Aorta (tissue), 5 donors: ENCODE results near the gene ESRRA. TPM values are rescaled to one million over a fixed set of nuclear protein-coding genes. Genes with fewer than 3 reads are reported as not detected.

Experiments
- ATAC-seq: fragments of 200-7000 bp; cut with Tn5 transposase; one replicate; pipeline ENCODE4 v1.9.1; 2022; ENCODE audit warnings: moderate library complexity; ENCODE audit not compliant: low FRiP score
- DNase-seq, 2 donors: peaks; one replicate each; pipeline ENCODE4 v3.0.0-alpha.2; 2020
- H3K27ac ChIP-seq, 2 donors: one replicate each; pipeline ENCODE4 v1.5.1; 2013; ENCODE audit warnings: low read length in 2 of 2, mild to moderate bottlenecking in 2 of 2, moderate library complexity in 2 of 2, control low read depth in 1 of 2, inconsistent platforms in 1 of 2, low read depth in 1 of 2
- H3K27me3 ChIP-seq, 2 donors: one replicate each; pipeline ENCODE4 v1.6.1; 2013; ENCODE audit warnings: control low read depth in 1 of 2, low read length in 1 of 2, mild to moderate bottlenecking in 1 of 2, moderate library complexity in 1 of 2; ENCODE audit not compliant: insufficient read depth in 2 of 2, control insufficient read depth in 1 of 2
- H3K36me3 ChIP-seq, 2 donors: one replicate each; pipeline ENCODE4 v1.6.1; 2013; ENCODE audit warnings: control low read depth in 1 of 2, low read length in 1 of 2, mild to moderate bottlenecking in 1 of 2; ENCODE audit not compliant: insufficient read depth in 2 of 2, control insufficient read depth in 1 of 2
- H3K4me1 ChIP-seq, 2 donors: one replicate each; pipeline ENCODE4 v1.6.1; 2013; ENCODE audit warnings: low read length in 2 of 2, control low read depth in 1 of 2, mild to moderate bottlenecking in 1 of 2, moderate library complexity in 1 of 2; ENCODE audit not compliant: insufficient read depth in 2 of 2, control insufficient read depth in 1 of 2
- H3K4me3 ChIP-seq, 2 donors: one replicate each; pipeline ENCODE4 v1.5.1; 2013; ENCODE audit warnings: low read length in 2 of 2, control low read depth in 1 of 2, mild to moderate bottlenecking in 1 of 2
- H3K9me3 ChIP-seq: one replicate; pipeline ENCODE4 v1.6.1; 2013; ENCODE audit warnings: mild to moderate bottlenecking, low read length; ENCODE audit not compliant: control insufficient read depth
- WGBS, 2 donors: extraction: QIAGEN DNeasy Blood & Tissue Kit; methylation state at CpG; one replicate each; pipeline ENCODE4 v1.1.7; 2013; 5-methylcytosine and 5-hydroxymethylcytosine counted together
- intact Hi-C, 2 donors: fragments of 100-400 bp; cut with DNase I; formaldehyde crosslinking; loops; one replicate each; pipeline versions ENCODE4 v1.14.2 to v1.15.0; 2022
- long read RNA-seq, 2 donors: library from polyadenylated mRNA; unstranded; transcript quantifications; one replicate each; pipeline ENCODE4 v2.0.0, GENCODE V29; 2020 to 2021
- polyA plus RNA-seq, 2 donors: library from polyadenylated mRNA; stranded (reverse); fragments of 200-250 nt; gene quantifications; one replicate each; pipeline ENCODE4 v1.2.3, GENCODE V29; 2013
- total RNA-seq, 2 donors: library from RNA; stranded (reverse); fragmentation: NEBNext Ultra II Directional; extraction: Animal tissue kit (Norgen Biotek cat#: 25700); gene quantifications; one replicate each; pipeline ENCODE4 v1.2.1, GENCODE V29; 2021
- donor health status: healthy with polysubstance abuse.
- donor health status: Bipolar disorder and iron deficiency.
- donor health status: DM: no; HTN: no; CAD: no.
- donor health status: DM: no; HTN: no; CAD: no.
- donor health status: DM: yes; HTN: yes; CAD: no.

ESRRA gene
- total RNA-seq (10 to 100 TPM; 25.9 to 27.6 TPM), polyA plus RNA-seq (10 to 100 TPM; 32.3 to 54.7 TPM)
- long read RNA-seq, donor 1, transcript ESRRA-201 (7 exons, 2,215 nt) = major isoform, 12 of 26 reads
- long read RNA-seq, donor 1, partial matches to known transcripts = 8 of 26 reads
- long read RNA-seq, donor 1, other reads (novel, unspliced or antisense) = 6 of 26 reads
- long read RNA-seq, donor 2, transcript ESRRA-201 (7 exons, 2,215 nt) = major isoform, 26 of 37 reads
- long read RNA-seq, donor 2, partial matches to known transcripts = 3 of 37 reads
- long read RNA-seq, donor 2, other reads (novel, unspliced or antisense) = 6 of 37 reads

GRCh38 chr11:64305075-64305690 is at the start of gene ESRRA:
Gene ESRRA (plus strand): TSS chr11:64305524. CDS start chr11:64307180, 1,656 bp downstream.
- ATAC-seq = peak; percentile 96
- Histone ChIP-seq H3K27ac (peak within 1 kb of the TSS in 1 of 2 donors; percentile 46), H3K36me3 (no peaks in the 10 kb centered on the region), H3K9me3 (no peaks in the 10 kb centered on the region), H3K27me3 (no peaks in the 10 kb centered on the region), H3K4me3 (peak within 1 kb of the TSS; percentile 65 to 91), H3K4me1 (no peaks in the 10 kb centered on the region)
- intact Hi-C loops = no loop called here
- DNase-seq = peak; percentile 100
- WGBS, 2 donors = 0 to 1% methylated on average over 69 to 81 of the region's 81 CpGs

GRCh38 chr11:64256300-64256699 is 49.0 kb upstream of the ESRRA start:
- no peaks in the 10 kb centered on the region for H3K27me3 ChIP-seq
- peaks cover 8 to 9% of the 10 kb centered on the region in 2 donors for H3K36me3 ChIP-seq
- WGBS, 2 donors = 80% methylated on average over 15 of the region's 15 CpGs
- no peak overlapping the region for H3K4me3 ChIP-seq
- no peaks in the 10 kb centered on the region for H3K4me1 ChIP-seq
- H3K9me3 ChIP-seq = no peaks in the 10 kb centered on the region
- DNase-seq (no peak), ATAC-seq (no peak)
- intact Hi-C loops = no loop called here
- H3K27ac ChIP-seq = no peak overlapping the region

- Histone ChIP-seq H3K27ac (no peak overlapping the region), H3K9me3 (no peaks in the 10 kb centered on the region), H3K4me1 (no peaks in the 10 kb centered on the region), H3K36me3 (peaks cover 8 to 11% of the 10 kb centered on the region in 2 donors), H3K27me3 (no peaks in the 10 kb centered on the region), H3K4me3 (no peak overlapping the region)
- DNase-seq = no peak
- intact Hi-C loops = no loop called here
- no peak for ATAC-seq
- 89% methylated on average over 24 of the region's 24 CpGs for WGBS, 2 donors
These were observed 47.0 kb upstream of the ESRRA start for GRCh38 chr11:64258356-64258755.

- ATAC-seq (no peak), DNase-seq (peak in 1 of 2 donors; percentile 50)
- intact Hi-C loops = no loop called here
- 90 to 92% methylated on average over 29 to 32 of the region's 32 CpGs for WGBS, 2 donors
- H3K36me3 ChIP-seq = peaks cover 8 to 11% of the 10 kb centered on the region in 2 donors
- H3K4me3 ChIP-seq = no peak overlapping the region
- H3K27me3 ChIP-seq = no peaks in the 10 kb centered on the region
- no peaks in the 10 kb centered on the region for H3K4me1 ChIP-seq
- H3K27ac ChIP-seq = no peak overlapping the region
- H3K9me3 ChIP-seq = no peaks in the 10 kb centered on the region
These were observed 46.3 kb upstream of the ESRRA start for GRCh38 chr11:64258946-64259532.

GRCh38 chr11:64259533-64260067 is 45.7 kb upstream of the ESRRA start:
- ATAC-seq (no peak), DNase-seq (no peak)
- WGBS, 2 donors = 82 to 89% methylated on average over 4 of the region's 4 CpGs
- intact Hi-C loops = no loop called here
- no peaks in the 10 kb centered on the region for H3K4me1 ChIP-seq
- no peak overlapping the region for H3K4me3 ChIP-seq
- H3K36me3 ChIP-seq = peaks cover 8 to 11% of the 10 kb centered on the region in 2 donors
- no peaks in the 10 kb centered on the region for H3K27me3 ChIP-seq
- no peak overlapping the region for H3K27ac ChIP-seq
- H3K9me3 ChIP-seq = no peaks in the 10 kb centered on the region

GRCh38 chr11:64260147-64260708 is 45.1 kb upstream of the ESRRA start:
- H3K4me1 ChIP-seq = no peaks in the 10 kb centered on the region
- intact Hi-C loops = no loop called here
- no peaks in the 10 kb centered on the region for H3K9me3 ChIP-seq
- ATAC-seq (no peak), DNase-seq (no peak)
- no peak overlapping the region for H3K27ac ChIP-seq
- peaks cover 8 to 11% of the 10 kb centered on the region in 2 donors for H3K36me3 ChIP-seq
- WGBS, 2 donors = 94 to 96% methylated on average over 6 of the region's 6 CpGs
- H3K27me3 ChIP-seq = no peaks in the 10 kb centered on the region
- H3K4me3 ChIP-seq = no peak overlapping the region

GRCh38 chr11:64261556-64262080 is 43.7 kb upstream of the ESRRA start:
- no peak for ATAC-seq
- H3K27me3 ChIP-seq = no peaks in the 10 kb centered on the region
- no peak overlapping the region for H3K4me3 ChIP-seq
- H3K27ac ChIP-seq = no peak overlapping the region
- intact Hi-C loops = no loop called here
- H3K4me1 ChIP-seq = no peaks in the 10 kb centered on the region
- WGBS, 2 donors = 82 to 85% methylated on average over 18 of the region's 18 CpGs
- no peak for DNase-seq
- H3K9me3 ChIP-seq = no peaks in the 10 kb centered on the region
- H3K36me3 ChIP-seq = peaks cover 8 to 12% of the 10 kb centered on the region in 2 donors

- H3K27me3 ChIP-seq = no peaks in the 10 kb centered on the region
- 92 to 93% methylated on average over 42 of the region's 42 CpGs for WGBS, 2 donors
- no peak for ATAC-seq
- no peak overlapping the region for H3K4me3 ChIP-seq
- DNase-seq = no peak
- H3K36me3 ChIP-seq = peaks cover 8 to 11% of the 10 kb centered on the region in 2 donors
- no peaks in the 10 kb centered on the region for H3K4me1 ChIP-seq
- H3K27ac ChIP-seq = no peak overlapping the region
- intact Hi-C loops = no loop called here
- no peaks in the 10 kb centered on the region for H3K9me3 ChIP-seq
These were observed 42.9 kb upstream of the ESRRA start for GRCh38 chr11:64262271-64263002.
